Right ventricle myocardium inferior (tissue), 1 donor: ENCODE results near the gene COL19A1. TPM values are rescaled to one million over a fixed set of nuclear protein-coding genes. Genes with fewer than 3 reads are reported as not detected.

Source experiments
- ATAC-seq: fragments of 200-7000 bp; cut with Tn5 transposase; one replicate; pipeline ENCODE4 v1.9.1; 2020; ENCODE audit warnings: mild to moderate bottlenecking, moderate library complexity
- DNase-seq: peaks from one replicate; pipeline ENCODE4 v3.0.0; 2021; ENCODE audit errors: missing footprints
- intact Hi-C: fragments of 100-400 bp; cut with DNase I; formaldehyde crosslinking; loops from one replicate; pipeline ENCODE4 v1.11.0; 2022
- total RNA-seq: library from RNA; stranded (reverse); fragmentation: NEBNext Ultra II Directional; extraction: Animal tissue kit (Norgen Biotek cat#: 25700); gene quantifications from one replicate; pipeline ENCODE4 v1.2.1, GENCODE V29; 2021
- donor health status: DM: no; HTN: yes; CAD: no; lungs with severe emphysema.

Gene COL19A1
- total RNA-seq, 1 donor from 2014 or later = 1.2 TPM

- no peak for DNase-seq
- no peak for ATAC-seq
- intact Hi-C loops = no loop called here
These were observed 269.1 kb downstream of the COL19A1 start for GRCh38 chr6:70135219-70136160.

- DNase-seq (no peak), ATAC-seq (no peak)
- intact Hi-C loops = no loop called here
These were observed 270.6 kb downstream of the COL19A1 start for GRCh38 chr6:70136996-70137395.

- intact Hi-C loops = no loop called here
- ATAC-seq = no peak
- DNase-seq = no peak
These were observed 274.1 kb downstream of the COL19A1 start for GRCh38 chr6:70140496-70140895.

GRCh38 chr6:70142034-70142433 lies 275.7 kb downstream of the COL19A1 start:
- intact Hi-C loops = no loop called here
- ATAC-seq = no peak
- DNase-seq = no peak

GRCh38 chr6:70145178-70145577 lies 278.8 kb downstream of the COL19A1 start:
- no peak for DNase-seq
- intact Hi-C loops = no loop called here
- ATAC-seq = no peak

GRCh38 chr6:70149209-70149788 lies 282.9 kb downstream of the COL19A1 start:
- no peak for DNase-seq
- intact Hi-C loops = no loop called here
- no peak for ATAC-seq

GRCh38 chr6:70150521-70150920 lies 284.2 kb downstream of the COL19A1 start:
- DNase-seq = no peak
- intact Hi-C loops = no loop called here

GRCh38 chr6:70151616-70152015 lies 285.3 kb downstream of the COL19A1 start:
- intact Hi-C loops = no loop called here
- DNase-seq = no peak
- no peak for ATAC-seq

More at GRCh38 chr6:70150521-70150920, 284.2 kb downstream of the COL19A1 start:
- ATAC-seq = no peak

- intact Hi-C loops = no loop called here
- DNase-seq (no peak), ATAC-seq (no peak)
These were observed 286.4 kb downstream of the COL19A1 start for GRCh38 chr6:70152786-70153185.

- intact Hi-C loops = no loop called here
- DNase-seq = no peak
- ATAC-seq = no peak
These were observed 290.7 kb downstream of the COL19A1 start for GRCh38 chr6:70157086-70157485.

- ATAC-seq (no peak), DNase-seq (no peak)
- intact Hi-C loops = no loop called here
These were observed 293.9 kb downstream of the COL19A1 start for GRCh38 chr6:70160276-70160675.

GRCh38 chr6:70162972-70163371 lies 296.6 kb downstream of the COL19A1 start:
- DNase-seq (no peak), ATAC-seq (no peak)
- intact Hi-C loops = no loop called here

- ATAC-seq (no peak), DNase-seq (no peak)
- intact Hi-C loops = no loop called here
These were observed 297.4 kb downstream of the COL19A1 start for GRCh38 chr6:70163795-70164194.

- DNase-seq = no peak
- ATAC-seq = no peak
- intact Hi-C loops = no loop called here
These were observed 298.2 kb downstream of the COL19A1 start for GRCh38 chr6:70164556-70164955.

- intact Hi-C loops = no loop called here
- no peak for DNase-seq
- peak; percentile 52 for ATAC-seq
These were observed 300.0 kb downstream of the COL19A1 start for GRCh38 chr6:70166088-70166958.

- ATAC-seq (no peak), DNase-seq (no peak)
- intact Hi-C loops = no loop called here
These were observed 302.5 kb downstream of the COL19A1 start for GRCh38 chr6:70168681-70169377.

- no peak for DNase-seq
- ATAC-seq = no peak
- intact Hi-C loops = no loop called here
These were observed 304.9 kb downstream of the COL19A1 start for GRCh38 chr6:70171236-70171635.

- no peak for ATAC-seq
- intact Hi-C loops = no loop called here
- DNase-seq = no peak
These were observed 305.9 kb downstream of the COL19A1 start for GRCh38 chr6:70172252-70172651.

GRCh38 chr6:70175770-70176169 lies 309.4 kb downstream of the COL19A1 start:
- intact Hi-C loops = no loop called here
- DNase-seq (no peak), ATAC-seq (no peak)
